BLaER1 treated with 17β-estradiol and CSF1 and Interleukin-3, amounts not matched to agents 10 nM and 100 nM (cell line): Measurements from ENCODE around the gene SAMMSON.

Source experiments
- H3K27ac ChIP-seq, 11 experiments: shearing (Covaris generic); formaldehyde crosslinking; 2 replicates each; pipeline ENCODE4 v1.8.1; 2022
- H3K27me3 ChIP-seq, 11 experiments: shearing (Covaris generic); formaldehyde crosslinking; 2 replicates each; pipeline ENCODE4 v1.8.1; 2022
- H3K36me3 ChIP-seq, 11 experiments: shearing (Covaris generic); formaldehyde crosslinking; 2 replicates each; pipeline ENCODE4 v1.8.1; 2022
- H3K4me1 ChIP-seq, 10 experiments: shearing (Covaris generic); formaldehyde crosslinking; 2 replicates each; pipeline ENCODE4 v1.8.1; 2022
- H3K4me2 ChIP-seq, 11 experiments: shearing (Covaris generic); formaldehyde crosslinking; 2 replicates each; pipeline ENCODE4 v1.8.1; 2022
- H3K4me3 ChIP-seq, 10 experiments: shearing (Covaris generic); formaldehyde crosslinking; 2 replicates each; pipeline ENCODE4 v1.8.1; 2022
- H3K9ac ChIP-seq, 11 experiments: shearing (Covaris generic); formaldehyde crosslinking; 2 replicates each; pipeline ENCODE4 v1.8.1; 2022
- H3K9me3 ChIP-seq, 11 experiments: shearing (Covaris generic); formaldehyde crosslinking; replicated peaks in 1 of 11; 2 replicates each; pipeline ENCODE4 v1.8.1; 2022
- H4K20me1 ChIP-seq, 11 experiments: shearing (Covaris generic); formaldehyde crosslinking; 2 replicates each; pipeline ENCODE4 v1.8.1; 2022
- Cebpa-rat ChIP-seq, 11 experiments: shearing (Covaris generic); IDR thresholded peaks; 2 replicates each; pipeline ENCODE4 v1.8.1; 2022

The SAMMSON gene

DNA sequence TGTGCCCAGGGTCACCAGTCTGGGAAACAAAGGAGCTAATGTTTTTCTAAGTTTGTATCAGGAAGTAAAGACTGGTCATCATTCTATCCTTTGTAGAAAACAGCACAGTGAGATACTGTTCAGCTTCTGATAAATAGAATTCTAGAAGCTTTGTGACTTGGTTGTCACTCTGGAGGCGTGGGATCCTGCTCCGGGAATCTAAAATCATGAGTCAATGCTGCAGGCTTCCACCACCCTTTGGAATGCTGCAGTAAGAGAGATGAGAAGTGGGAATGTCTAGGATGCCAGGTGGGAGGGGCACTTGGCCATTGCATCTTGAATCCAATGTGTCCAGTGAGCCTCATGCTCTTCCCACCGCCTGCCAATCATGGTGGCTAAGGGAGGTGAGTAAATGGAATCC lies 40.9 kb downstream of the SAMMSON start:
- no peak for TF ChIP-seq Cebpa-rat (IDR thresholded peaks at IDR 0.05)
- Histone ChIP-seq H4K20me1 (no peaks in the 10 kb centered on the region), H3K9me3 (peaks cover 0 to 20% (median 13%) of the 10 kb centered on the region in 11 experiments; a peak in 15 of 22 replicates), H3K4me2 (no peak overlapping the region), H3K4me1 (peaks cover 0 to 11% (median 0%) of the 10 kb centered on the region in 10 experiments; a peak in 3 of 20 replicates), H3K27me3 (no peaks in the 10 kb centered on the region), H3K27ac (no peak overlapping the region), H3K9ac (no peak overlapping the region), H3K4me3 (no peak overlapping the region), H3K36me3 (no peaks in the 10 kb centered on the region)

GRCh38 chr3:70042641-70043040 lies 43.1 kb downstream of the SAMMSON start:
- Histone ChIP-seq H3K4me3 (no peak overlapping the region), H3K9me3 (peaks cover 0 to 16% (median 13%) of the 10 kb centered on the region in 11 experiments; a peak in 15 of 22 replicates), H3K9ac (no peak overlapping the region), H3K27ac (no peak overlapping the region), H3K36me3 (no peaks in the 10 kb centered on the region), H3K4me2 (no peak overlapping the region), H4K20me1 (no peaks in the 10 kb centered on the region), H3K27me3 (no peaks in the 10 kb centered on the region), H3K4me1 (peaks cover 0 to 11% (median 0%) of the 10 kb centered on the region in 10 experiments; a peak in 3 of 20 replicates)
- no peak for TF ChIP-seq Cebpa-rat (IDR thresholded peaks at IDR 0.05)

GRCh38 chr3:70049761-70050160 lies 50.2 kb downstream of the SAMMSON start:
- no peaks in the 10 kb centered on the region for H3K36me3 ChIP-seq
- TF ChIP-seq Cebpa-rat (IDR thresholded peaks at IDR 0.05), result no peak
- H4K20me1 ChIP-seq, result no peaks in the 10 kb centered on the region
- no peaks in the 10 kb centered on the region for H3K9me3 ChIP-seq
- no peaks in the 10 kb centered on the region for H3K27me3 ChIP-seq
- peaks cover 13 to 33% (median 16%) of the 10 kb centered on the region in 10 experiments; a peak in 19 of 20 replicates for H3K4me1 ChIP-seq
- H3K27ac ChIP-seq, result no peak overlapping the region
- no peak overlapping the region for H3K9ac ChIP-seq
- 0 out of 22 replicates have a peak overlapping the region, but pooled peaks of 1 of the 11 experiments have one; percentile 25 for H3K4me2 ChIP-seq
- H3K4me3 ChIP-seq, result no peak overlapping the region

- no peak for TF ChIP-seq Cebpa-rat (IDR thresholded peaks at IDR 0.05)
- no peaks in the 10 kb centered on the region for H4K20me1 ChIP-seq
- no peak overlapping the region for H3K4me3 ChIP-seq
- no peak overlapping the region for H3K27ac ChIP-seq
- H3K4me2 ChIP-seq, result peak overlapping the region; percentile 8 to 78 (median 55); a peak in 21 of 22 replicates
- H3K9me3 ChIP-seq, result no peaks in the 10 kb centered on the region
- no peaks in the 10 kb centered on the region for H3K27me3 ChIP-seq
- H3K9ac ChIP-seq, result no peak overlapping the region
- H3K36me3 ChIP-seq, result no peaks in the 10 kb centered on the region
- peaks cover 13 to 33% (median 16%) of the 10 kb centered on the region in 10 experiments; a peak in 19 of 20 replicates for H3K4me1 ChIP-seq
Measured at GRCh38 chr3:70053293-70053692, 53.8 kb downstream of the SAMMSON start.

DNA sequence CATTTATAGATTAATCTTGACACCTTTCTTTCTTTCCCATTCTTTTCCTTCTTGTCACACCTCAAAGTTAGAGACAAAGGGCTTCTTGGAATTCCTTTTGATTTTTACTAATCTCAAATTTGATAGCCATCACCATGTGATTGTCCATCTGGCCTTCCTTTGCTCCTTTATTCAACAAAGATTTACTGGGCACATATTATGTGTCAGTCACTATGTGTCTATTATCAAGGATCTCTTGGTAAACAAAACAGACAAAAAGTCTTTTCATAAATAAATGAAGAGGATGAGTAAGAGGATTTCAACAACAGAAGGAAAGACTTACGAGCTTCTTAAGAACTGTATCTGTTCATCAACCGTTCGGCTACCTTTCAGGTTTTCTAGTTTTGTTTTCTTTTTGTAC lies 56.5 kb downstream of the SAMMSON start:
- Histone ChIP-seq H3K36me3 (no peaks in the 10 kb centered on the region), H3K27me3 (no peaks in the 10 kb centered on the region), H4K20me1 (no peaks in the 10 kb centered on the region), H3K9me3 (no peaks in the 10 kb centered on the region), H3K4me1 (peaks cover 13 to 25% (median 16%) of the 10 kb centered on the region in 10 experiments; a peak in 19 of 20 replicates), H3K4me2 (no peak overlapping the region), H3K4me3 (no peak overlapping the region), H3K9ac (no peak overlapping the region), H3K27ac (no peak overlapping the region)
- no peak for TF ChIP-seq Cebpa-rat (IDR thresholded peaks at IDR 0.05)

DNA sequence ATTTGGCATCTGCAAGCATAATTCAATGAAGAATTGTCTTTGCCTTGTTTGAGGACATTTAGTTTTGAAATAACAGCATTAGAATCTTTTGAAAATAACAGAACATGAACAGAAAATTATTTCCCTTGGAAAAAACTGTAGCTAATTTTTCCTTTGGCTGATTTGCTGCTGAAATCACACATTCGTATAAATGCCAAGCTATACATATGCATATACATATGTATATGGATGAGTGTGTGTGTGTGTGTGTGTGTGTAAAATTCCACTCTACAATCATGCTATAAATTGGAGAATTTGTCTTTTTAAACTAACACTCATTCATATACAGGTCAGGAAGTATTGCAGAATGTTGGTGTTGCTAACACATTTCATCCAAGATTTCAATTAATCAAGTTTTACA lies 57.9 kb downstream of the SAMMSON start:
- H3K9me3 ChIP-seq, result no peaks in the 10 kb centered on the region
- no peaks in the 10 kb centered on the region for H4K20me1 ChIP-seq
- no peak for TF ChIP-seq Cebpa-rat (IDR thresholded peaks at IDR 0.05)
- H3K4me1 ChIP-seq, result peaks cover 13 to 22% (median 16%) of the 10 kb centered on the region in 10 experiments; a peak in 19 of 20 replicates
- H3K4me2 ChIP-seq, result no peak overlapping the region
- H3K9ac ChIP-seq, result no peak overlapping the region
- no peak overlapping the region for H3K27ac ChIP-seq
- no peak overlapping the region for H3K4me3 ChIP-seq
- no peaks in the 10 kb centered on the region for H3K27me3 ChIP-seq
- H3K36me3 ChIP-seq, result no peaks in the 10 kb centered on the region

- Histone ChIP-seq H3K27me3 (no peaks in the 10 kb centered on the region), H3K27ac (no peak overlapping the region), H3K4me2 (no peak overlapping the region), H3K4me1 (peaks cover 0 to 19% (median 10%) of the 10 kb centered on the region in 10 experiments; a peak in 10 of 20 replicates), H4K20me1 (no peaks in the 10 kb centered on the region), H3K9ac (no peak overlapping the region), H3K9me3 (no peaks in the 10 kb centered on the region), H3K4me3 (no peak overlapping the region), H3K36me3 (no peaks in the 10 kb centered on the region)
- no peak for TF ChIP-seq Cebpa-rat (IDR thresholded peaks at IDR 0.05)
Measured at GRCh38 chr3:70061096-70061495, 61.6 kb downstream of the SAMMSON start.

- no peaks in the 10 kb centered on the region for H3K9me3 ChIP-seq
- no peak overlapping the region for H3K4me2 ChIP-seq
- peaks cover 0 to 5% (median 0%) of the 10 kb centered on the region in 11 experiments; a peak in 1 of 22 replicates for H3K27me3 ChIP-seq
- no peaks in the 10 kb centered on the region for H4K20me1 ChIP-seq
- H3K4me3 ChIP-seq, result no peak overlapping the region
- H3K36me3 ChIP-seq, result no peaks in the 10 kb centered on the region
- no peak overlapping the region for H3K9ac ChIP-seq
- TF ChIP-seq Cebpa-rat (IDR thresholded peaks at IDR 0.05), result no peak
- peaks cover 16 to 51% (median 36%) of the 10 kb centered on the region in 10 experiments for H3K4me1 ChIP-seq
- no peak overlapping the region for H3K27ac ChIP-seq
Measured at GRCh38 chr3:70064194-70064779, 64.8 kb downstream of the SAMMSON start.

DNA sequence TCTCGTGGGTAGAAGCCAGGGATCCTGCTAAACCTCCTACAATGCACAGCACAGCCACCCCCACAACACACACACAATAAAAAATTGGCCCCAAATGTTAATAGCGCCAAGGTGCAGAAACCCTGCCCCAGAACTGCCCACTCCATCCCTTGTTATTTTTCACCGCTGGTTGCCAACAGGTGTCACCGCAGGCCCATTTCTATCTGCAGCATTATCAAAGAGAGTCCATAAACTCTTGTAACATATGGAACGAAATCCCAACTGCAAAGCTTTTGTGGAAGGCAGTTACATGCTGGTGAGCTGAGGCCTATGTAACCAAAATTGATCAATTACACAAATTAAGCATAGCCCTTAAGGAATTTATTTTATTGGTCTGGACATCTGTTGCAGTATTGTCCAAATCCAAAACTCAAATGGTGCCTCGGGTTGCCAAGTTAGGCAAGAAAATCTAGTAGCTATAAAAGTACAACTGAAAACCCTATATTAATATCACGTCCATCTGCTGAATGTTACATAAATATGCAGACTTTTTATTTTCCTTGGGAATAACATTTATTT lies 66.2 kb downstream of the SAMMSON start:
- Histone ChIP-seq H3K9me3 (no peaks in the 10 kb centered on the region), H3K4me2 (peak overlapping the region in 7 of 11 experiments; percentile 4 to 70 (median 24); a peak in 9 of 22 replicates), H3K36me3 (no peaks in the 10 kb centered on the region), H3K4me1 (peaks cover 16 to 61% (median 40%) of the 10 kb centered on the region in 10 experiments), H3K9ac (no peak overlapping the region), H3K4me3 (no peak overlapping the region), H3K27ac (no peak overlapping the region), H3K27me3 (peaks cover 0 to 7% (median 0%) of the 10 kb centered on the region in 11 experiments; a peak in 1 of 22 replicates), H4K20me1 (no peaks in the 10 kb centered on the region)
- no peak for TF ChIP-seq Cebpa-rat (IDR thresholded peaks at IDR 0.05)
